Globus pallidus (tissue), 1 donor: ENCODE data around the gene ATP8B3.

Experiments
- DNase-seq: peaks from one replicate; pipeline ENCODE4 v3.0.0-alpha.2; 2015; ENCODE audit warnings: low spot score

ATP8B3 gene

GRCh38 chr19:1796395-1797142 is 15.5 kb downstream of the ATP8B3 start:
- no peak for DNase-seq

GRCh38 chr19:1794424-1795172 is 17.5 kb downstream of the ATP8B3 start:
- DNase-seq, result no peak

GRCh38 chr19:1791879-1792278 is 20.2 kb downstream of the ATP8B3 start:
- DNase-seq, result no peak

GRCh38 chr19:1790054-1790792 is 21.9 kb downstream of the ATP8B3 start:
- DNase-seq, result no peak

GRCh38 chr19:1789261-1790041 is 22.6 kb downstream of the ATP8B3 start:
- no peak for DNase-seq

- no peak for DNase-seq
Observed at GRCh38 chr19:1787116-1787515, 25.0 kb downstream of the ATP8B3 start.

GRCh38 chr19:1786668-1787067 is 25.4 kb downstream of the ATP8B3 start:
- DNase-seq, result no peak

GRCh38 chr19:1785310-1785709 is 26.8 kb downstream of the ATP8B3 start:
- DNase-seq, result no peak

- DNase-seq, result no peak
Observed at GRCh38 chr19:1783874-1784273, 28.2 kb downstream of the ATP8B3 start.

- DNase-seq, result no peak
Observed at GRCh38 chr19:1783354-1783753, 28.7 kb downstream of the ATP8B3 start.

- DNase-seq, result no peak
Observed at GRCh38 chr19:1782521-1782920, 29.6 kb downstream of the ATP8B3 start.

- no peak for DNase-seq
Observed at GRCh38 chr19:1780272-1780958, 31.7 kb downstream of the ATP8B3 start.

GRCh38 chr19:1779574-1779973 is 32.5 kb downstream of the ATP8B3 start:
- no peak for DNase-seq

GRCh38 chr19:1777149-1777548 is 34.9 kb downstream of the ATP8B3 start:
- DNase-seq, result no peak

- DNase-seq, result no peak
Observed at GRCh38 chr19:1776606-1777147, 35.4 kb downstream of the ATP8B3 start.

- DNase-seq, result no peak
Observed at GRCh38 chr19:1775951-1776605, 36.0 kb downstream of the ATP8B3 start.

GRCh38 chr19:1774989-1775772 is 36.9 kb downstream of the ATP8B3 start:
- DNase-seq, result no peak

GRCh38 chr19:1773184-1773583 is 38.9 kb downstream of the ATP8B3 start:
- no peak for DNase-seq

- DNase-seq, result no peak
Observed at GRCh38 chr19:1770866-1771576, 41.1 kb downstream of the ATP8B3 start.
